Measurements from ENCODE around the gene SLC16A7.

The SLC16A7 gene

DNA sequence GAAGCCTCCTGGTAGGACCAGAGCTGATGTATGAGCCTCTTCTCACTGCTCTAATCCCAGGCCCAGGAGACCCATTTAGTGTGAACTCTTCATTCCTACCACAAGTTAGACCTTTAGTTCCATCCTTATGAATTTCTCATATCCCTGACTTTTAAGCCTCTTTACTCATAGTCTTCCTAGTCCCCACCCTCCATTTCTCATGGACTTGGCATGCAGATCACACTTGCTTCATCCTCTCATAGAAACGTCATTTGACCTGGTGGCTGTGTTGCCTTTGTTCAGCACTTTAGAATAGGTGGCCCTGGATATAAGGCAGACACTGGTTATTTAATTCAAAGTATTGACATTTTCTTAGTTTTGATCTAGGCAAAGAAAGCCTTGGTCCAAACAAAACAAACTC, 99.5 kb downstream of the SLC16A7 start:
- FAIRE-seq (no peak), DNase-seq (ENCODE audit: insufficient read length, low spot score) (no peak)
- TF ChIP-seq, protein P1, sequence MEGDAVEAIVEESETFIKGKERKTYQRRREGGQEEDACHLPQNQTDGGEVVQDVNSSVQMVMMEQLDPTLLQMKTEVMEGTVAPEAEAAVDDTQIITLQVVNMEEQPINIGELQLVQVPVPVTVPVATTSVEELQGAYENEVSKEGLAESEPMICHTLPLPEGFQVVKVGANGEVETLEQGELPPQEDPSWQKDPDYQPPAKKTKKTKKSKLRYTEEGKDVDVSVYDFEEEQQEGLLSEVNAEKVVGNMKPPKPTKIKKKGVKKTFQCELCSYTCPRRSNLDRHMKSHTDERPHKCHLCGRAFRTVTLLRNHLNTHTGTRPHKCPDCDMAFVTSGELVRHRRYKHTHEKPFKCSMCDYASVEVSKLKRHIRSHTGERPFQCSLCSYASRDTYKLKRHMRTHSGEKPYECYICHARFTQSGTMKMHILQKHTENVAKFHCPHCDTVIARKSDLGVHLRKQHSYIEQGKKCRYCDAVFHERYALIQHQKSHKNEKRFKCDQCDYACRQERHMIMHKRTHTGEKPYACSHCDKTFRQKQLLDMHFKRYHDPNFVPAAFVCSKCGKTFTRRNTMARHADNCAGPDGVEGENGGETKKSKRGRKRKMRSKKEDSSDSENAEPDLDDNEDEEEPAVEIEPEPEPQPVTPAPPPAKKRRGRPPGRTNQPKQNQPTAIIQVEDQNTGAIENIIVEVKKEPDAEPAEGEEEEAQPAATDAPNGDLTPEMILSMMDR (IDR thresholded peaks at IDR 0.05; ENCODE audit: insufficient read depth, missing control alignments) = no peak

DNA sequence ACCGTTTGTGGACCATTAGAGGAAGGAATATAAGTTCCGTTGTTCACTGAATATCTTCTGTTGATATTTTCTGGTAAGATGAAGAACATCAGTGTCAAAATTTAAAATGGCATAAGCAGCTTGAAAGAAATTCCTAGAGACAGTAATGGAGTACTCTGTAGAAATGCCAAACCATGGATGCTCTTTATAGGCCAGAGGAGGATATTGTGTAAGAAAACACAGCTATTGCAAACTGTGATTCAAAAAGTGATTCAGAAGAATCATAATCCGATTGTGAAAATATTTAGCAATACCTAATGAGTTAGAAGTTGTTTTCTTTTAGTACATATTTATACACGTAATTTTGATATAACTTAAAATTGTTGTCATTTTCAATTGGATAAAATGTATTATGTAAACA, 102.8 kb downstream of the SLC16A7 start:
- TF ChIP-seq, protein P1 (IDR thresholded peaks at IDR 0.05; ENCODE audit: insufficient read depth, missing control alignments) = no peak
- no peak for DNase-seq (ENCODE audit: insufficient read length, low spot score)
- FAIRE-seq = no peak

DNA sequence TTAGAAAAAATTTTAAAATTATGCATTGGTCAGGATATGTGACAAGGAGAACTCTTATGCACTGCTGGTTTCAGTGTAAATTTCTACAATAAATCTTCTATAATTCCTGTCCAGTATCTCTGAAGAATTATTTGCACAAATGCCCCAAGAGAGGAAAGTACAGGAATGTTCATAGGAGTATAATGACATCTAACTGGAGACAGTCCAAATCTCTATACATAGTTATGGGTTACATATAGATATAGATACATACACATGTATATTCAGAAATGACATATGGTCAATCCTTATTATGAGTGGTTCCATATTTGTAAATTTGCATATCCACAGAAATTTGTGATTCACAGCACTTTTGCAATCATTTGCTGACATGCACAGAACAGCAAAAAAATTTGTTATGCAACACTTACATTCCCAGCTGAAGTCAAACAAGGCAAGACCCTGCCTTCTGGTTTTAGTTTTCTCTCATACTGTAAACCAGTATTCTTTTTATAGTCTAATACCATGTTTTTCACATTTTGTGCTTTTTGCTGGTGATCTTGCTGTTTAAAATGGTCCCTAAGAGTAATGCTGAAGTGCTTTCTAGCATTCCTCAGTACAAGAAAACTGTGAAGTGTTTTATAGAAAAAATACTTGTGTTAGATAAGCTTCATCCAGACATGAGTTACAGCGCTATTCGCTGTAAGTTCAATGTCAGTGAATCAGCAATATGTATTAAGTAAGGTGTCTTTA, 103.8 kb downstream of the SLC16A7 start:
- DNase-seq (ENCODE audit: insufficient read length, low spot score) (no peak), FAIRE-seq (no peak)
- TF ChIP-seq, protein P1 (IDR thresholded peaks at IDR 0.05; ENCODE audit: insufficient read depth, missing control alignments) = no peak

DNA sequence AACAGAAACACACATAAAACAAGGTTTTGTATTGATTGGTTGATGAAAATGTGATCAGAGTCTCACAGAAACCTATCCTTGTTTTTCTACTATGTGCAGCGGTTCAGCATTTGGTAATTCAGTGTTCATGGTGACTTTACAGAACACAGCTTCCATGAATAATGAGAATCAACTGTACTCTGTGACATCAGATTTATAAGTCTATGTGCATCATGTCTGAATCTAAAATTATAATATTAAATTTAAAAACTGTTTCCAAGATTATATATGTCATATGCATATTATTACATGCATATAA, 104.3 kb downstream of the SLC16A7 start:
- no peak for DNase-seq (ENCODE audit: insufficient read length, low spot score)
- FAIRE-seq = no peak
- TF ChIP-seq, protein P1 (IDR thresholded peaks at IDR 0.05; ENCODE audit: insufficient read depth, missing control alignments) = no peak

DNA sequence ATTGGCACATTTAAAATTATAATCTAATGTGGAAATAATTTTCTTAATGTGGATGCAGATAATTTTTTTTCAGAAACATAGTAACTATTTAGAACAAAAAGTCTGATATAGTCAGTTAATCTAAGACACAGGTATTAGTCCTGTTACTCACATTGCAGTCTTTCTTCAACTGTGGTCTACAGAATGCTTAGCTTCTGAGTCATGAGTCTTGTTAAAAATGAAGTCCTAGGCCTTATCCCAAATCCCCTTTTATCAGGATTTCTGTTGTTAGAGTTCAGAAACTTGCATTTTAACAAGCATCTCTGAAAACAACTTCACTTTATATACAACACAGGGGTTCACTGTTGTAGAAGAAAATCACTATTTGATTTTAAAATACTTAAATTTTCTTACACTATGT, 112.2 kb downstream of the SLC16A7 start:
- TF ChIP-seq, protein P1 (IDR thresholded peaks at IDR 0.05; ENCODE audit: insufficient read depth, missing control alignments) = no peak
- FAIRE-seq (no peak), DNase-seq (ENCODE audit: insufficient read length, low spot score) (no peak)

DNA sequence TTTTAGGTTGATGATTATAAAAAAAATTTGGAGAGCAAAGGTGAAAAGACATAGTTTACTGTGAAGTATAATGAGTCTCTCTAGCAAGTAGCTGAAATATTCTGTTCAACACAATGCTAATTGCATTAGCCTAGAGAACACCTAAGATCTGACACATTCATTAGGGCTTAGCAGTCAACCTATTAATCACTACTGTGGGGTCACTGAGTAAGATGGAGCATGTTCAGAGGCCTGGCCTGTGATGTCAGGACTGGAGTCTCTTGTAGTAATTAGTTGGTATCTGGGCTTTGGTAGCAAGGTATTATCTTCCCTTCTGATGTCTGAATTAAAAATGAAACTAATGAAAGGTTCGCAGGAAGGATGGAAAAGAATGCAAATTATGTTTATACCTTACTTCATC, 112.7 kb downstream of the SLC16A7 start:
- TF ChIP-seq, protein P1 (IDR thresholded peaks at IDR 0.05; ENCODE audit: insufficient read depth, missing control alignments) = no peak
- FAIRE-seq (peak; percentile 88), DNase-seq (ENCODE audit: insufficient read length, low spot score) (no peak)

DNA sequence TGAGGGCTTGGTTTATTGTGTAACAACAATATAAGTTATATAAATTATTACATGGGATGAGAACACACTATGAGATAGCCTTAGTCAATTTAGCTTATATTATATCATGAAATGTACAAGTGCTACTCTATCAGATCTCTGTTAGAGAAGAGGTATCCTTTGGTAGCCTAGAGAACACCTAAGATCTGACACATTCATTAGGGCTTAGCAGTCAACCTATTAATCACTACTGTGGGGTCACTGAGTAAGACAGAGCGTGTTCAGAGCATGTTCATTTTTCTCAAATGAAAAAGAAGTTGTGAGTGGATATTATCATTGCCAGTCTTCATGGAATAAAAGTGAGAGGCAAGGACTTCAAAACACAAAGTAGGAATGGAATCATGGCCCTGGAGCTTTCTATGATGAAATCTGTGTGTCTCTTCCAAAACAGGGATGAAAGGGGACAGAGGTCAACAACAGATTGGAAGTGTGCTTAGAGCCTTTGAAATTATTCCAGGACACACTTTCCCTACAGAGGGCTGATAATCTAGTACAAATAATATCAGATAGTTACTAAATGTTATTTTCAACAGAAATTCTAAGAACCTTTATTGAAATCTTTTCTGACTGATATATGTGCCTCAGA, 114.3 kb downstream of the SLC16A7 start:
- FAIRE-seq (no peak), DNase-seq (ENCODE audit: insufficient read length, low spot score) (no peak)
- TF ChIP-seq, protein P1 (IDR thresholded peaks at IDR 0.05; ENCODE audit: insufficient read depth, missing control alignments) = no peak
